ENCODE results near the gene MECP2.

DNA sequence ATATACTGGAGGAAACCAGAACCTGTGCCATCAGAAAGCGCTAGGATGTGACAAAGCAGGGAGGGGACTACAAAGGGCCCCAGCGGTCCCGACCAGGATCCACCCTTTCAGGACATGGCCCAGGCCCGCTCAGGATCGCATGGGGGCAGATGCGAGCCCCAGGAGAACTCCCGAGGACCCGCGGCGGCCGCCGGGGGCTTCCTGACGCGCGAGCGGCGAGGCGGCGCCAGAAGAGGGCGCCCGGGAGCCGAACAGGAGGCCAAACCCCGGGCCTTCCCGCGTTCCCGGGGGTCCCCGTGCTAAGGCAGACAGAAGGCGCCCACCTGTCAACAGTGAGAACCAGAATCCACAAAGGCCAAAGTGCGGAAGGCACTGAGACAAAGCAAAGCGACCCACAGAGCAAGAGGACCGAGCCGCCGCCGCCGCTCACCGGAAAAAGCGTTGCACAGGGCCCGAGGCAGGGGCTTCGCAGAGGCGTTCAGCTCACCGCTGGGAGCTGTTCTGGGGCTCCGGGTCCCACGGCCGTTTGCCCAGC lies 39.2 kb upstream of the MECP2 start:
- TF ChIP-seq POLR2AphosphoS5 (IDR thresholded peaks at IDR 0.05; ENCODE audit: low read depth, low read length) (no peak), POLR2A (IDR thresholded peaks at IDR 0.05; ENCODE audit: low read depth, low read length) (no peak)
